Naive B cell (primary cell): ENCODE measurements around the gene GPR89B. TPM values are rescaled to one million over a fixed set of nuclear protein-coding genes. Genes with fewer than 3 reads are reported as not detected.
A peak's percentile ranks its signal among the peaks of the same experiment; 100 is the strongest.
"Not testable (repeated sequence)": the region's sequence is repeated elsewhere in the genome, so short reads cannot be mapped to it uniquely, and the experiment has no call there.

Source experiments
- ATAC-seq, 2 donors: fragments of 150-1000 bp; cut with Tn5 transposase; 2 replicates each; pipeline ENCODE4 v1.10.0; 2021; ENCODE audit warnings: low read depth in 2 of 2, mild to moderate bottlenecking in 2 of 2, moderate library complexity in 2 of 2
- DNase-seq: peaks from one replicate; pipeline ENCODE4 v3.0.0; 2022
- H3K27ac Mint-ChIP-seq, 6 donors: one replicate each; pipeline ENCODE4 v1.8.0; 2020 to 2022; ENCODE audit warnings: mild to moderate bottlenecking in 6 of 6, mixed read lengths in 6 of 6, moderate library complexity in 5 of 6, inconsistent platforms in 2 of 6
- H3K27me3 Mint-ChIP-seq, 3 donors: one replicate each; pipeline ENCODE4 v1.8.0; 2021 to 2022; ENCODE audit warnings: mixed read lengths in 3 of 3, mild to moderate bottlenecking in 1 of 3
- H3K36me3 Mint-ChIP-seq, 2 donors: one replicate each; pipeline ENCODE4 v1.8.0; 2020 to 2022; ENCODE audit warnings: mixed read lengths in 2 of 2, inconsistent platforms in 1 of 2, mild to moderate bottlenecking in 1 of 2
- H3K4me1 Mint-ChIP-seq, 3 donors: one replicate each; pipeline ENCODE4 v1.8.0; 2020 to 2022; ENCODE audit warnings: mixed read lengths in 3 of 3, inconsistent platforms in 1 of 3, mild to moderate bottlenecking in 1 of 3, moderate library complexity in 1 of 3
- H3K4me3 Mint-ChIP-seq, 8 donors: one replicate each; pipeline ENCODE4 v1.8.0; 2020 to 2022; ENCODE audit warnings: mild to moderate bottlenecking in 8 of 8, mixed read lengths in 8 of 8, moderate library complexity in 8 of 8, inconsistent platforms in 2 of 8
- H3K9me3 Mint-ChIP-seq, 7 donors: one replicate each; pipeline ENCODE4 v1.8.0; 2020 to 2022; ENCODE audit warnings: mixed read lengths in 7 of 7, mild to moderate bottlenecking in 5 of 7, inconsistent platforms in 2 of 7, moderate library complexity in 1 of 7
- polyA plus RNA-seq, 6 donors: library from polyadenylated mRNA; unstranded; fragments of 300-500 nt; fragmentation: Illumina TruSeq; gene quantifications; one replicate each; pipeline ENCODE4 v1.2.3, GENCODE V29; 2021; ENCODE audit warnings: low read depth in 6 of 6

GPR89B gene
- polyA plus RNA-seq, 6 donors from 2014 or later = 10.5 to 19.0 (median 12.8) TPM

DNA sequence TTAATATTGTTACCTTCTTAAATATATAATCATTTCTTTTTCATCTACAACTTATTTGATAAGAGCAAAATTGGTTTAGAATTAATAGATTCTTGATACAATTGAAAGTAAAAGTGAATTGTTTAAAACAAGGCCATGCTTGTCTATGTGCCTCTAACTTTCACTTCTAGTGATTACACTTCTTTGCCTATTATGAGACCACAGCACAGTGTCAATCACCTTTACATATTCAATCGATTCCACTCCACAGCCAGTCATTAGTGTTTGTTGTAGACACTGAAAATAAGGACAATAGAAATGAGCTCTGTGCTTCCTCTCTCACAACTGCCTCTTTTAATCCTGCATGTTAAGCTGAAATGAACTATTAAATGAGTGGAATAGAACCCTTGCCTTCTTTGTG lies 36.4 kb downstream of the GPR89B start:
- H3K36me3 Mint-ChIP-seq, H3K27me3 Mint-ChIP-seq, H3K4me1 Mint-ChIP-seq, ATAC-seq, H3K9me3 Mint-ChIP-seq, DNase-seq, H3K4me3 Mint-ChIP-seq, H3K27ac Mint-ChIP-seq: not testable (repeated sequence)

DNA sequence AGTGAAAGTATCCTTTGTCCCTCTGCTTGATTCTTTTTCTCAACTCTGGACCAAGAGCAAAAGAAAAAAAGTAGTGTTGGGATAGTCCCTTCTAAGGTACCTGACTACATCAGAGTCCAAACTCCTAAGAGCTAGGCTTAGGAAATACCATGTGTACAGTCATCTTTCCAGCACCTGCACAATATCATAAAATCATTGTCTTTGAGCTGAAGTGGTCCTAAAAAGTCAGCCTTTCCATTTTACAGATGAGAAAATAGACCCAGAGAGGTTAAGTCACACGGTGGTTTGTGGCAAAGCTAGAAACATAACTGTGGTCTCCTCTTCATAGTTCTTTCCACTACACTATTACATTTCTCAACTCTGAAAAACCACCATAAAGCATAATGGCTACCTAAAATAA lies 38.4 kb downstream of the GPR89B start:
- H3K9me3 Mint-ChIP-seq, H3K27me3 Mint-ChIP-seq, DNase-seq, H3K4me1 Mint-ChIP-seq, H3K4me3 Mint-ChIP-seq, H3K36me3 Mint-ChIP-seq, H3K27ac Mint-ChIP-seq, ATAC-seq: not testable (repeated sequence)

DNA sequence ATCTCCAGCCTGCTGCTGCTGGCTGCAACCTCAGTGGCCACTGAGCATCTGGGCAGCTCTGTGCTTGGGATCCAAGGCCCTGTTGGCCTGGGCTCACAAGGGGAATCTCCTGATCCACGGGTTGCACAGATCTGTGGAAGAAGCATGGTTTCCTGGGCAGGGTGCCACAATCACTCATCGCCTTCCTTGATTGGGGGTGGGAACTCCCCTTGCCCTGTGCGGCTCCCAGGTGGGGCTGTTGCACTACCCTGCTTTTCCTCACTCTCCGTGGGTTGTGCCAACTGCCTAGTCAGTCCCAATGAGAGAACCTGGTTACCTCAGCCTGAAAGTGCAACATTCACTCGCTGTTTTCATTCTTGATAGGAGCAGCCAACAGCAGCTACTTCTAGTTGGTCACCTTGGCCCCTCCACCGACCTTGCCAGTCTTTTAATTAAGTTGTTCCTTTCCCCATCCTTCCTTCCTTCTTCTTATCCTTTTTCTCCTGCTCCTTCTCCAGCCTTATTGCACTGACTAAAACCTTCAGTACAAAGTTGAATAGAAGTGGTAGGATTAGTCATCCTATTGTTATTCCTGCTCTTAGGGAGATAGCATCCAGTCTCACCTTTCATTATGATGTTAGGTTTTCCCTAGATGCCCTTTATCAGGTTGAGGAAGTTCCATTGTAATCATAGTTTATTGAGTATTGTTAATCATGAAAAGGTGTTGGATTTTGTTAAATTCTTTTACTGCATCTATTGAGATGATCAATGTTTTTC lies 50.9 kb downstream of the GPR89B start:
- not testable (repeated sequence) for H3K9me3 Mint-ChIP-seq, H3K4me1 Mint-ChIP-seq, H3K27me3 Mint-ChIP-seq, DNase-seq, ATAC-seq, H3K4me3 Mint-ChIP-seq, H3K27ac Mint-ChIP-seq
- peaks cover 8 to 13% of the 10 kb centered on the region in 2 donors for H3K36me3 Mint-ChIP-seq

DNA sequence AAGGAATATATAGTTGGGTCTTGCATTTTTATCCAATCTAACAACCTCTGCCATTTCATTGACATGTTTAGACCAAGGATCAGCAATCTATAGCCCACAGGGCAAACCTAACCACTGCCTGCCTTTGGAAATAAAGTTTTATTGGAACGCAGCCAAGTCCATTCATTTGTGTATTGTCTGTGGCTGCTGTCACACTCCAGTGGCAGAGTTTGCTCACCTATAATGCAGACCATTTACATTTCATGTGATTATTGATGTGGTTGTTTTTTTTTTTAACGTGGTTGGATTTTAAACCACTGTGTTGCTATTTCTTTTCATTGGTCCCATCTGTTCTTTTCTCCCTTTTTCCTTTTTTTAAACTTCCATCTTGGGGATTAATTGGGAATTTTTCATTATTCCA lies 57.2 kb downstream of the GPR89B start:
- not testable (repeated sequence) for H3K9me3 Mint-ChIP-seq, H3K4me1 Mint-ChIP-seq, DNase-seq, H3K36me3 Mint-ChIP-seq, ATAC-seq, H3K4me3 Mint-ChIP-seq, H3K27me3 Mint-ChIP-seq
- peak overlapping the region in 1 of 6 donors; percentile 81 for H3K27ac Mint-ChIP-seq

DNA sequence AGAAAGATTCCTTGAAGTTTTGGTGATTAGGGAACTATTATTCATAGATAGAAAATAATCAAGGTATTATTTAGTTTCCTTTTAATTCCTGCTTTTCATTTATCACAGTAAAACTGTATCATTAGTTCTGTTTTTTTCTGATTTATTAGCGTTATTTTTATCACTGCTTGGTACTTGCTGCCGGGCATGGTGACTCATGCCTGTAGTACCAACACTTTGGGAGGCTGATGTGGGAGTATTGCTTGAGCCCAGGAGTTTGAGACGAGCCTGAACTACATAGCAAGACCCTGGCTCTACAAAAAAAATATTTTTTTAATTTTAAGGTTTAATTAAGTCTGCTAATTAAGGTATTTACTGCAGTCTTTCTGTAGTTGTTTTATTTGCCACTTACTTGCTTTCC lies 59.7 kb downstream of the GPR89B start:
- DNase-seq, ATAC-seq: not testable (repeated sequence)

DNA sequence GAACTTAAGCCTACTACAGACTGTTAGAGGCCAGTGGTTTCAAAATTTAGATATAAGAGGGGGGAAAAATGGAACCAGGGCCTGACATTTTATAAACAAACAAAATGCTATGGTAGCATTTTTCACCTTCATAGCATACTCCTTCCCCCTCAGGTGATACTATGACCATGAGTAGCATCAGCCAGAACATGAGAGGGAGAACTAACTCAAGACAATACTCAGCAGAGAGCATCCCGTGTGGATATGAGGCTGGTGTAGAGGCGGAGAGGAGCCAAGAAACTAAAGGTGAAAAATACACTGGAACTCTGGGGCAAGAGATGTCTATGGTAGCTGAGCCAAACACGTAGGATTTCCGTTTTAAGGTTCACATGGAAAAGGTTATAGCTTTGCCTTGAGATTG lies 64.7 kb downstream of the GPR89B start:
- not testable (repeated sequence) for H3K4me1 Mint-ChIP-seq, H3K4me3 Mint-ChIP-seq, ATAC-seq, H3K36me3 Mint-ChIP-seq, H3K9me3 Mint-ChIP-seq, H3K27me3 Mint-ChIP-seq, DNase-seq, H3K27ac Mint-ChIP-seq

More for the DNA sequence above, 59.7 kb downstream of the GPR89B start:
- not testable (repeated sequence) for H3K4me1 Mint-ChIP-seq, H3K36me3 Mint-ChIP-seq, H3K9me3 Mint-ChIP-seq, H3K27ac Mint-ChIP-seq, H3K27me3 Mint-ChIP-seq, H3K4me3 Mint-ChIP-seq

DNA sequence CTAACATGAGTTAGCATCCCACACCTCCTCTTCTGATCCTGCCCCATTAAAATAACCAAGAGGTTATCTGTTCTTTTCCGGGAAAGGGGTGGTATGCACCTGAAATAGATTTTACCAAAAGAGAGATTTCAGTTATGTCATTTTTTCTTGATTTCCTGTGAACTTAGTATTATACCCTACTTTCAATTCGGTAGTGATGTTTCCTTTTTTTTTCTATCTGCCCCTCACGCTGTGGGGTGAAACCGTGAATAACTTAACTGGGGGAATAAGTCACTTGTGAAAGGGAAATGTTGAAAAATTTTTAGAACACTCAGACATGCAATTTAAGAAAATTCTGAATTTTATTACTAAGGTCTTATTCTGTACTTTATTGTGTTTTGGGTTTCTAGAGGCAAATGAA lies 65.2 kb downstream of the GPR89B start:
- H3K9me3 Mint-ChIP-seq, H3K36me3 Mint-ChIP-seq, H3K4me3 Mint-ChIP-seq, H3K27ac Mint-ChIP-seq, H3K4me1 Mint-ChIP-seq, ATAC-seq, H3K27me3 Mint-ChIP-seq, DNase-seq: not testable (repeated sequence)

DNA sequence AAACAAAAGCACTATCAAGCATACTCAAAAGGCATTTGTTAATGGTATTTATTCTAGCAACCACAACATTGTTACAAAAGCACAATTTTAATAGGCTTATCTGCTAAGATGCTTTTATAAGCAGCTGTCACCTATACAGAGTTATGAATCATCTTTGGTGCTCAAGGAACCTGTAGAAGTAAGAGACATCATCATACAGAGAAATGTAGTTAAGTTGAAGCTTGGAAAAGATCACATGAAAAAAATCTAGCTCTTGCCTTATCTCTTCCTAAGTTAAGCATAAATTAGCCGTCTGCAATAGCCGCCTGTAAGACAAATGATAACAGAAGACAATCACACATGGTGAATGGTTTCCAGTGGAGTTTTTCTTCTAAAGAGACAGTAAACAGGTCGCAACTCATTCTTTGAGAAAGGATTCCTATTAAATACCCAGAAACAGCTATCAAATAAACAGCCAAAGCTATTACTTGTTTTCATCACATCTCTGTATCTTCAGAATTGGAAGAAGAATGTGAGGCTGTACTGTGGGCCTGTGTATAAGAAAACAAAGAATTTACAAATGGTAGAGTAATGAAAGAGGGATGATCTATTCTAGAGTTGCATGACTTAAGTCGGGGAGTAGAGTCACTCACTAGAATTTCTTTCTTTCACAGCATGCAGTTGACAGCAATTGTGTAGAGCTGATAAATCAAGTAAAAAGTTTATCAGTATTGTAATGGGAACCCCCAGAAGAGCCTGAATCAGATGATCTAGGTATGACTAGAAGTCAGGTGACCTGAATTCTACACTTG lies 65.8 kb downstream of the GPR89B start:
- not testable (repeated sequence) for H3K9me3 Mint-ChIP-seq, H3K36me3 Mint-ChIP-seq, DNase-seq, H3K4me3 Mint-ChIP-seq, ATAC-seq, H3K27me3 Mint-ChIP-seq
- Mint-ChIP-seq H3K27ac (peak overlapping the region in 2 of 6 donors; percentile 12 to 64), H3K4me1 (peaks cover 4 to 14% (median 5%) of the 10 kb centered on the region in 3 donors)

DNA sequence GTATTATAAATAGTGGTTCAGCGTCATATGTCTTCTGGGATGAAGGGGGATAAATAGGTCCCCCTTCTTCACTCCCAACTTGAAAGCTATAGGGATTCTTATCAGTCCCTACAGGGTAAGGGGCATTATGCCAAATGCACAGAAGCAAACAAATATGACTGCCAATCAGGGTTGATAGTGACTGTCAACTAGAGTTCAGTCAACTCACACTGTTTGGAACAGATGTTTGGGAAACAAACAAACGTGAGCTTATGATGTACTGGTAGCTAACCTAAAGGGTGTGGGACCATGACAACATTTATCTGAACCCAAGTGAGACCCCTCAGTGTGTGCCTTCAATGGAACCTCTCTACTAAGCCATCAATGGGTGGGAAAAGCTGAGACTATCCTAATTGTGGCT lies 67.9 kb downstream of the GPR89B start:
- not testable (repeated sequence) for H3K27ac Mint-ChIP-seq

DNA sequence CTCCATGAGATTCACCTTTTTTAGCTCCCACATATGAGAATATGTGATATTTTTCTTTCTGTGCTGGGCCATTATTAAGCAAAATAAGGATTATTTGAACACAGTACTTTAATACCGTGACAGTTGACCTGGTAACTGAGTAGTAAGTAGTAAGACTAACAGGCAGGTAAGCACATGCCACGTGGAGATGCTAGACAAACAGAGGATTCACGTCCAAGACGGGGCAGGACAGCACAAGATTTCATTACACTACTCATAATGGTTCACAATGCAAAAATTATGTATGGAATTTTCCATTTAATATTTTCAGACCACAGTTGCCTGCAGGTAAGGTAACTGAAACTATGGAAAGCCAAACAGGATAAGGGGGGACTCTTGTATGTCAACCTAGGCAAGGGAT lies 79.5 kb downstream of the GPR89B start:
- H3K4me1 Mint-ChIP-seq, H3K4me3 Mint-ChIP-seq, H3K36me3 Mint-ChIP-seq, H3K9me3 Mint-ChIP-seq, H3K27ac Mint-ChIP-seq, ATAC-seq, DNase-seq: not testable (repeated sequence)
- peaks cover 13 to 24% (median 14%) of the 10 kb centered on the region in 3 donors for H3K27me3 Mint-ChIP-seq

More for the DNA sequence above, 67.9 kb downstream of the GPR89B start:
- H3K4me3 Mint-ChIP-seq, H3K36me3 Mint-ChIP-seq, H3K27me3 Mint-ChIP-seq, ATAC-seq, H3K9me3 Mint-ChIP-seq, DNase-seq: not testable (repeated sequence)
- H3K4me1 Mint-ChIP-seq = peaks cover 4 to 14% (median 5%) of the 10 kb centered on the region in 3 donors

DNA sequence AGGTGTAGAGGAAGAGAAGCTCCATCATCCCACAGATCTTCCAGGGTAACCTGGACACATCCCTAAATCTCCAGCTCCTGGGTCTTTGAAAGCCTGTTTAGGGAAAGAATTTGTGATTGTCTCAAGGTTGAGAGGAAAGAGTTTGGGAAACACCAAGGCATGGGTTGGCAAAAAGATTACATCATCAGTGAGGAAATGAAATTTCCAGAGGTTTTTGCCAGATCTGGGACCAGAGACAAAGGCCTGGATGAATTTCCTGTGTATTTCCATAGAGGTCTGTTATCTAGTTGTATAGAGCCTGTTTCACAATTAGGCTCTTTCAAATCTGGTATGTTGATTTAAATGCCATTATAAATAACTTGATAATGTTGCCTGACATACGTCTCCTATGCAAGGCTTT lies 82.3 kb downstream of the GPR89B start:
- H3K27ac Mint-ChIP-seq = no peak overlapping the region
- DNase-seq (no peak), ATAC-seq (no peak)
- no peak overlapping the region for H3K4me3 Mint-ChIP-seq
- H3K36me3 Mint-ChIP-seq = no peaks in the 10 kb centered on the region
- H3K9me3 Mint-ChIP-seq = no peaks in the 10 kb centered on the region
- H3K4me1 Mint-ChIP-seq = peaks cover 4 to 17% (median 8%) of the 10 kb centered on the region in 3 donors
- H3K27me3 Mint-ChIP-seq = peaks cover 24 to 42% (median 31%) of the 10 kb centered on the region in 3 donors

DNA sequence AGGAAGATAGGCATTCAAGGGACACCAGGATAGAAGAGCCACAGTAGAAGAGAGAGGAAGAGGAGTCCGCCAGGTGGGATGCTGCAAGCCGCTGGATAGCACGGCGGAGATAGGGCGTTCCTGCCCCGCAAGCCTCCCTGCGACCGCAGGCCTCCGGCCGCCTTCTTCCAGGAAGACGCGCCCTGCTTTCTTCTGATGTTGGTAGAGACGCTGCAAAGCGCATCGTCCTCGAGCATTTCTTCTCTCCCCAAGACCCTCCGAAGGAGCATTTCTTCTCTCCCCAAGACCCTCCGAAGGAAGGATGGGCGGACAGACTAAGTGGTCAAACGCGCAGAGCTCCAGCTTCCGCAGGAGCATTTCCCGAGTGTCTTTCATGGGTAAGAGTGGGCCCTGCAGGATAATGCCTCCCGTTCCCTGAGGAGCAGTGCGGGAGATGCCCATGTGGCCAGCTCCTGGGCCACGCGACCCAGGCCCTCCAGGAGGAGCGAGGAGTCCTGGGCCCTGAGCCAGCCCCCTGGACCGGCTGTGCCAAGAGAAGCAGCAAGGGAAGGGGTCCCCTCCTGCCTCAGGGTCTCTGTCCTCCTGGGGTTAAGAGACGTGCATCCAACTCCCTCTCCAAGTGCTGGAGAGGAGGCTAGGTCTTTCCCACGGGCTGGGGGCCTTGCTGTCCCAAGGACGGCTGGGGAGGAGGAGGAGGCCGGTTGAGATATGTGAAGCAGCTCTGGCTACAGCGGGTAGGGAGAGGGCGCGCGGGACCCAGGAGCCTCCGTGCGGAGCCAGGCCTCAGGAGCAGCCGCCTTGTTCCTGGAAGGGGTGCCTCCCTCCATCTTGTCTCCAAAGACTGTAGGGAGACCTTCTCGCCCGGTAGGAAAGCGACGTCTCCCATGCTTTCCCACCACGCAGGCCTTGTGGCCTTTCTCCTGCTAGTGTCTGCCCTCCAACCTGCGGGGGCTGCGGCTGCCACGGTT lies 85.2 kb downstream of the GPR89B start:
- not testable (repeated sequence) for DNase-seq, ATAC-seq, H3K36me3 Mint-ChIP-seq, H3K27ac Mint-ChIP-seq, H3K9me3 Mint-ChIP-seq
- Mint-ChIP-seq H3K4me1 (peaks cover 5 to 19% (median 10%) of the 10 kb centered on the region in 3 donors), H3K4me3 (peak overlapping the region in 6 of 8 donors; percentile 2 to 68 (median 58)), H3K27me3 (peaks cover 26 to 55% (median 35%) of the 10 kb centered on the region in 3 donors)
